Spleen (tissue), 11 donors: ENCODE results near the gene USP33. TPM values are rescaled to one million over a fixed set of nuclear protein-coding genes. Genes with fewer than 3 reads are reported as not detected.
A peak's percentile ranks its signal among the peaks of the same experiment; 100 is the strongest.

Experiments
- DNase-seq: peaks from one replicate; pipeline ENCODE4 v3.0.0-alpha.2; 2020
- H3K27ac ChIP-seq, 8 donors: fragments of 200-600 bp; sonication (generic) in 7 of 8; 1 replicate in 4 of 8; 2 replicates in 4 of 8; pipeline versions ENCODE4 v1.5.0 to v1.8.0; 2016 to 2021; ENCODE audit warnings: inconsistent platforms in 4 of 8, mild to moderate bottlenecking in 4 of 8, moderate library complexity in 1 of 8
- H3K27me3 ChIP-seq, 7 donors: fragments of 200-600 bp; sonication (generic) in 6 of 7; replicated peaks in 1 of 7; 1 replicate in 4 of 7; 2 replicates in 3 of 7; pipeline versions ENCODE4 v1.5.0 to v1.8.0; 2016 to 2021; ENCODE audit warnings: inconsistent platforms in 3 of 7, mild to moderate bottlenecking in 1 of 7
- H3K36me3 ChIP-seq, 6 donors: fragments of 200-600 bp; sonication (generic) in 5 of 6; 1 replicate in 4 of 6; 2 replicates in 2 of 6; pipeline versions ENCODE4 v1.5.0 to v1.8.0; 2016 to 2021; ENCODE audit warnings: inconsistent platforms in 2 of 6
- H3K4me1 ChIP-seq, 6 donors: fragments of 200-600 bp; sonication (generic) in 5 of 6; 1 replicate in 3 of 6; 2 replicates in 3 of 6; pipeline versions ENCODE4 v1.5.0 to v1.8.0; 2016 to 2021; ENCODE audit warnings: inconsistent platforms in 3 of 6
- H3K4me3 ChIP-seq, 8 donors: fragments of 200-600 bp; sonication (generic) in 7 of 8; 1 replicate in 4 of 8; 2 replicates in 4 of 8; pipeline versions ENCODE4 v1.5.0 to v1.8.0; 2016 to 2021; ENCODE audit warnings: inconsistent platforms in 4 of 8, mild to moderate bottlenecking in 4 of 8, moderate library complexity in 2 of 8
- H3K9me3 ChIP-seq, 8 donors: fragments of 200-600 bp; sonication (generic) in 7 of 8; 1 replicate in 4 of 8; 2 replicates in 4 of 8; pipeline versions ENCODE4 v1.5.0 to v1.8.0; 2016 to 2021; ENCODE audit warnings: inconsistent platforms in 4 of 8
- CTCF ChIP-seq, 11 experiments: fragments of 200-600 bp in 7 of 11; fragments of 450-650 bp in 4 of 11; sonication (generic) in 4 of 11; IDR thresholded peaks in 8 of 11; conservative IDR thresholded peaks in 3 of 11; 1 replicate in 7 of 11; 2 replicates in 4 of 11; pipeline versions ENCODE4 v1.4.0 to v1.8.0; 2016 to 2021; ENCODE audit warnings: antibody characterized with exemption in 11 of 11, inconsistent platforms in 4 of 11, mild to moderate bottlenecking in 1 of 11
- POLR2A ChIP-seq, 3 donors: fragments of 450-650 bp; IDR thresholded peaks; one replicate each; pipeline ENCODE4 v1.5.1; 2017; ENCODE audit warnings: antibody characterized with exemption in 3 of 3, mild to moderate bottlenecking in 1 of 3
- POLR2AphosphoS5 ChIP-seq, 3 donors: sonication (generic); formaldehyde crosslinking; IDR thresholded peaks; one replicate each; pipeline ENCODE4 v1.5.1; 2017; ENCODE audit warnings: antibody characterized with exemption in 3 of 3
- WGBS, 5 donors: extraction: QIAGEN DNeasy Blood & Tissue Kit in 3 of 5; methylation state at CpG; one replicate each; pipeline versions ENCODE4 v1.1.5 to v1.1.7; 2013 to 2018; 5-methylcytosine and 5-hydroxymethylcytosine counted together
- intact Hi-C: fragments of 100-400 bp; cut with DNase I; formaldehyde crosslinking; loops from one replicate; pipeline ENCODE4 v1.15.0; 2023; ENCODE audit warnings: low total_unique reads
- polyA plus RNA-seq, 3 donors: library from polyadenylated mRNA; stranded (reverse); fragments of 200-250 nt; gene quantifications; one replicate each; pipeline ENCODE4 v1.2.1, GENCODE V29; 2013
- total RNA-seq, 7 donors: library from RNA; depleted of rRNA in 3 of 7; stranded (reverse); fragments of >200 nt in 3 of 7; fragmentation: NEBNext Ultra II Directional in 4 of 7; extraction: Animal tissue kit (Norgen Biotek cat#: 25700) in 4 of 7; gene quantifications; one replicate each; pipeline versions ENCODE4 v1.1.0 to v1.2.1, GENCODE V29; 2016 to 2021
- donor health status: healthy with polysubstance abuse.
- donor health status: DM: no; HTN: no; CAD: no; lungs with moderate emphysema.
- donor health status: DM: no; HTN: no; CAD: no.
- donor health status: Bipolar disorder and iron deficiency.
- donor health status: healthy.
- donor health status: DM: no; HTN: no; CAD: no.
- donor health status: DM: yes; HTN: yes; CAD: no.

The USP33 gene
- total and polyA plus RNA-seq, 10 donors: 20.3 to 105 (median 73.5) TPM

GRCh38 chr1:77683160-77684148, 76.2 kb downstream of the USP33 start:
- Histone ChIP-seq H3K4me1 (peaks cover 26 to 51% (median 41%) of the 10 kb centered on the region in 6 donors), H3K36me3 (no peaks in the 10 kb centered on the region), H3K27me3 (no peaks in the 10 kb centered on the region), H3K27ac (peak overlapping the region; percentile 91 to 98 (median 95)), H3K9me3 (no peaks in the 10 kb centered on the region), H3K4me3 (peak overlapping the region; percentile 81 to 98 (median 90))
- TF ChIP-seq POLR2AphosphoS5 (IDR thresholded peaks at IDR 0.05): peak; percentile 83 to 92 (median 88)
- TF ChIP-seq CTCF (IDR thresholded peaks at IDR 0.05 in 8 of 11, conservative IDR thresholded peaks at IDR 0.05 in 3 of 11): peak; percentile 73 to 98 (median 96)
- peak in 1 of 3 donors; percentile 64 for TF ChIP-seq POLR2A (IDR thresholded peaks at IDR 0.05)
- intact Hi-C loops: no loop called here
- 0 to 2% (median 1%) methylated on average over 28 to 72 of the region's 72 CpGs for WGBS, 5 donors
- peak; percentile 99 for DNase-seq

- 0 to 1% (median 0%) methylated on average over 30 to 56 of the region's 56 CpGs for WGBS, 5 donors
- Histone ChIP-seq H3K4me1 (peaks cover 32 to 59% (median 49%) of the 10 kb centered on the region in 6 donors), H3K9me3 (no peaks in the 10 kb centered on the region)
Observed at GRCh38 chr1:77682460-77683159, 77.0 kb downstream of the USP33 start, which contains the start of gene ZZZ3. Gene ZZZ3, minus strand, starts transcription at chr1:77682658. Its CDS starts 49,304 bp downstream, at chr1:77633354.

GRCh38 chr1:77680173-77680572, 79.5 kb downstream of the USP33 start:
- intact Hi-C loops: no loop called here
- H3K27me3 ChIP-seq: no peaks in the 10 kb centered on the region
- H3K4me1 ChIP-seq: peaks cover 32 to 83% (median 57%) of the 10 kb centered on the region in 6 donors
- WGBS, 5 donors: 49 to 75% (median 58%) methylated on average over 2 of the region's 2 CpGs
- no peak for DNase-seq
- H3K36me3 ChIP-seq: peaks cover 0 to 5% (median 0%) of the 10 kb centered on the region in 6 donors
- TF ChIP-seq POLR2A (IDR thresholded peaks at IDR 0.05): no peak
- H3K4me3 ChIP-seq: no peak overlapping the region
- H3K27ac ChIP-seq: no peak overlapping the region
- H3K9me3 ChIP-seq: no peaks in the 10 kb centered on the region

More at GRCh38 chr1:77682460-77683159, 77.0 kb downstream of the USP33 start, which contains the start of gene ZZZ3:
- peak; percentile 97 for DNase-seq
- Histone ChIP-seq H3K4me3 (peak within 1 kb of the TSS; percentile 81 to 98 (median 90)), H3K27me3 (no peaks in the 10 kb centered on the region), H3K27ac (peak within 1 kb of the TSS; percentile 91 to 98 (median 95)), H3K36me3 (no peaks in the 10 kb centered on the region)
- TF ChIP-seq POLR2A (IDR thresholded peaks at IDR 0.05): no peak
- peak; percentile 72 to 87 (median 76) for TF ChIP-seq POLR2AphosphoS5 (IDR thresholded peaks at IDR 0.05)
- TF ChIP-seq CTCF (IDR thresholded peaks at IDR 0.05 in 8 of 11, conservative IDR thresholded peaks at IDR 0.05 in 3 of 11): peak in 4 of 11 experiments; percentile 47 to 59 (median 50)
- intact Hi-C loops: no loop called here
